HEK293 (cell line): ENCODE measurements around the gene GLB1L.

Experiments
- CTCF ChIA-PET: fragments of 350-600 bp; formaldehyde crosslinking; extraction: SDS; loops from one replicate; lab custom pipeline; 2021; ENCODE audit warnings: antibody characterized with exemption; lab: Yijun Ruan, JAX
- POLR2A ChIA-PET: fragments of 300-600 bp; formaldehyde crosslinking; extraction: SDS; loops from one replicate; lab custom pipeline; 2020; ENCODE audit warnings: antibody characterized with exemption, inconsistent platforms; lab: Yijun Ruan, JAX
- H3K27ac ChIP-seq: fragments of 200-500 bp; sonication (Bioruptor generic); 2 replicates; pipeline ENCODE4 v1.5.1; 2014; ENCODE audit warnings: low read depth, low read length, control low read depth, inconsistent platforms; ENCODE audit errors: extremely low read depth
- H3K36me3 ChIP-seq, 2 experiments: fragments of 200-500 bp in 1 of 2; sonication (Bioruptor generic) in 1 of 2; 1 replicate in 1 of 2; 2 replicates in 1 of 2; pipeline ENCODE4 v1.5.1; 2014 to 2017; ENCODE audit warnings: inconsistent platforms in 2 of 2, low read length in 2 of 2; ENCODE audit not compliant: control insufficient read depth in 2 of 2, insufficient read depth in 1 of 2
- H3K4me1 ChIP-seq: fragments of 200-500 bp; sonication (Bioruptor generic); 2 replicates; pipeline ENCODE4 v1.5.1; 2014; ENCODE audit warnings: mild to moderate bottlenecking, low read length, inconsistent platforms; ENCODE audit not compliant: control insufficient read depth, insufficient read depth
- H3K4me3 ChIP-seq: 2 replicates; pipeline ENCODE4 v1.5.1; 2011; ENCODE audit warnings: low read depth, mild to moderate bottlenecking, control low read depth, low read length, moderate library complexity
- H3K9me3 ChIP-seq: fragments of 200-500 bp; sonication (Bioruptor generic); 2 replicates; pipeline ENCODE4 v1.5.1; 2014; ENCODE audit warnings: low read depth, low read length, inconsistent platforms; ENCODE audit not compliant: control insufficient read depth, insufficient read depth
- BCL11A ChIP-seq: fragments of 450-650 bp; formaldehyde crosslinking; IDR thresholded peaks from 2 replicates; pipeline ENCODE4 v1.5.1; 2016; ENCODE audit warnings: low read depth, missing biosample characterization, missing genetic modification characterization
- GFI1B ChIP-seq: fragments of 450-650 bp; formaldehyde crosslinking; IDR thresholded peaks from 2 replicates; pipeline ENCODE4 v1.5.1; 2016; ENCODE audit warnings: missing biosample characterization, missing genetic modification characterization
- KLF16 ChIP-seq: fragments of 450-650 bp; formaldehyde crosslinking; IDR thresholded peaks from 2 replicates; pipeline ENCODE4 v1.5.1; 2017; ENCODE audit warnings: missing biosample characterization, missing genetic modification characterization
- KLF7 ChIP-seq: fragments of 450-650 bp; formaldehyde crosslinking; IDR thresholded peaks from 2 replicates; pipeline ENCODE4 v1.5.1; 2016; ENCODE audit warnings: missing biosample characterization, missing genetic modification characterization, borderline replicate concordance
- YY2 ChIP-seq: fragments of 450-650 bp; formaldehyde crosslinking; IDR thresholded peaks from 2 replicates; pipeline ENCODE4 v1.5.1; 2016; ENCODE audit warnings: missing biosample characterization, missing genetic modification characterization
- ZBTB10 ChIP-seq: fragments of 450-650 bp; formaldehyde crosslinking; IDR thresholded peaks from 2 replicates; pipeline ENCODE4 v1.5.1; 2016; ENCODE audit warnings: missing biosample characterization, missing genetic modification characterization
- ZBTB44 ChIP-seq: fragments of 450-650 bp; IDR thresholded peaks from 2 replicates; pipeline ENCODE4 v1.5.1; 2018; ENCODE audit warnings: missing biosample characterization, mild to moderate bottlenecking, missing genetic modification characterization
- ZBTB48 ChIP-seq: fragments of 450-650 bp; formaldehyde crosslinking; IDR thresholded peaks from 2 replicates; pipeline ENCODE4 v1.5.1; 2016; ENCODE audit warnings: missing biosample characterization, missing genetic modification characterization
- ZBTB49 ChIP-seq: fragments of 450-650 bp; formaldehyde crosslinking; IDR thresholded peaks from 2 replicates; pipeline ENCODE4 v1.5.1; 2016; ENCODE audit warnings: missing biosample characterization, missing genetic modification characterization, low read depth
- ZFP3 ChIP-seq: fragments of 450-650 bp; formaldehyde crosslinking; IDR thresholded peaks from 2 replicates; pipeline ENCODE4 v1.5.1; 2016; ENCODE audit warnings: low read depth, missing biosample characterization, missing genetic modification characterization
- ZFP69B ChIP-seq: fragments of 450-650 bp; formaldehyde crosslinking; IDR thresholded peaks from 2 replicates; pipeline ENCODE4 v1.5.1; 2016; ENCODE audit warnings: missing biosample characterization, missing genetic modification characterization
- ZIC2 ChIP-seq: fragments of 450-650 bp; formaldehyde crosslinking; IDR thresholded peaks from 2 replicates; pipeline ENCODE4 v1.5.1; 2016; ENCODE audit warnings: missing biosample characterization, missing genetic modification characterization
- ZNF155 ChIP-seq: fragments of 450-650 bp; formaldehyde crosslinking; IDR thresholded peaks from 2 replicates; pipeline ENCODE4 v1.5.1; 2016; ENCODE audit warnings: missing biosample characterization, missing genetic modification characterization
- ZNF169 ChIP-seq: fragments of 450-650 bp; formaldehyde crosslinking; IDR thresholded peaks from 2 replicates; pipeline ENCODE4 v1.5.1; 2016; ENCODE audit warnings: missing biosample characterization, missing genetic modification characterization
- ZNF174 ChIP-seq: fragments of 450-650 bp; formaldehyde crosslinking; IDR thresholded peaks from 2 replicates; pipeline ENCODE4 v1.5.0; 2017; ENCODE audit warnings: missing biosample characterization, mild to moderate bottlenecking, missing genetic modification characterization
- ZNF221 ChIP-seq: fragments of 450-650 bp; formaldehyde crosslinking; IDR thresholded peaks from 2 replicates; pipeline ENCODE4 v1.5.1; 2017; ENCODE audit warnings: missing biosample characterization, missing genetic modification characterization, borderline replicate concordance
- ZNF23 ChIP-seq: fragments of 450-650 bp; formaldehyde crosslinking; IDR thresholded peaks from 2 replicates; pipeline ENCODE4 v1.5.1; 2016; ENCODE audit warnings: missing biosample characterization, missing genetic modification characterization, borderline replicate concordance
- ZNF26 ChIP-seq: fragments of 450-650 bp; formaldehyde crosslinking; IDR thresholded peaks from 2 replicates; pipeline ENCODE4 v1.5.1; 2016; ENCODE audit warnings: missing biosample characterization, missing genetic modification characterization
- ZNF341 ChIP-seq: fragments of 450-650 bp; formaldehyde crosslinking; IDR thresholded peaks from 2 replicates; pipeline ENCODE4; 2016; ENCODE audit warnings: low read depth, missing biosample characterization, missing genetic modification characterization
- ZNF354C ChIP-seq: fragments of 450-650 bp; formaldehyde crosslinking; IDR thresholded peaks from 2 replicates; pipeline ENCODE4 v1.5.1; 2016; ENCODE audit warnings: missing biosample characterization, missing genetic modification characterization, low read depth, borderline replicate concordance
- ZNF37A ChIP-seq: fragments of 450-650 bp; IDR thresholded peaks from 2 replicates; pipeline ENCODE4 v1.5.1; 2018; ENCODE audit warnings: missing biosample characterization, missing genetic modification characterization
- ZNF433 ChIP-seq: fragments of 450-650 bp; formaldehyde crosslinking; IDR thresholded peaks from 2 replicates; pipeline ENCODE4 v1.5.1; 2016; ENCODE audit warnings: missing biosample characterization, missing genetic modification characterization, low read depth
- ZNF529 ChIP-seq: fragments of 450-650 bp; formaldehyde crosslinking; IDR thresholded peaks from 2 replicates; pipeline ENCODE4 v1.5.1; 2017; ENCODE audit warnings: missing genetic modification characterization, missing biosample characterization; ENCODE audit not compliant: insufficient replicate concordance
- ZNF664 ChIP-seq: fragments of 450-650 bp; formaldehyde crosslinking; IDR thresholded peaks from 2 replicates; pipeline ENCODE4 v1.5.1; 2016; ENCODE audit warnings: missing biosample characterization, missing genetic modification characterization
- ZNF701 ChIP-seq: fragments of 450-650 bp; formaldehyde crosslinking; IDR thresholded peaks from 2 replicates; pipeline ENCODE4 v1.5.1; 2016; ENCODE audit warnings: missing biosample characterization, missing genetic modification characterization
- ZNF707 ChIP-seq: fragments of 450-650 bp; formaldehyde crosslinking; IDR thresholded peaks from 2 replicates; pipeline ENCODE4 v1.5.1; 2016; ENCODE audit warnings: missing biosample characterization, missing genetic modification characterization
- ZNF76 ChIP-seq: fragments of 450-650 bp; formaldehyde crosslinking; IDR thresholded peaks from 2 replicates; pipeline ENCODE4; 2016; ENCODE audit warnings: low read depth, missing biosample characterization, missing genetic modification characterization, borderline replicate concordance
- ZNF785 ChIP-seq: fragments of 450-650 bp; formaldehyde crosslinking; IDR thresholded peaks from 2 replicates; pipeline ENCODE4 v1.5.1; 2016; ENCODE audit warnings: missing biosample characterization, missing genetic modification characterization
- ZNF792 ChIP-seq: fragments of 450-650 bp; formaldehyde crosslinking; IDR thresholded peaks from 2 replicates; pipeline ENCODE4 v1.5.1; 2016; ENCODE audit warnings: missing biosample characterization, missing genetic modification characterization

GLB1L gene

DNA sequence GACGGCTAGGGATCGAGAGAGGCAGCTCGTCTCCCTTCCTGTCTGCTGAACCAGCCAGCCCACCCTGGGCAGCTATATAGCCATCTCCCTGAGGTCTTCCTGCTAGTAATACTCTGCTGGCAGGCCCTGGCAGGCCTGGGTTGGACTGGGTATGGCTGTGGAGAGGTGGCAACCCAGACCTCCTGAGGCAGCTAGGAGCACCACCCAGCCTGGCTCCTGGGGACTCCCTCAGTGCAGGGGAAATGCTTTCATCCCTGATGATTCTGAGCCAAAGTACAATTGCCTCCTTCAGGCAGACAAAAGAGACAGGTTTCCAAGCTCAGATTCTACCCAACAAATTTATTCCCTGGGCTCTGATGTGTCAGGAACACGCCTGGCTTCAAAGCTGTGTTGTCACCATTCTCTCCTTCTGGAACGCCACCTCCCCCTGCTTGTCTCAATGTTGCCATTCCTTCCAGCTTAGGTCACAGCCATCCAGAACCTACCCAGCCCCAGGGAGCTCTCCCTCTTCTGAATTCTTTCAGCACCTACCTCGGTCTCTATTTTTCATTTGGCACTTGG is 29.2 kb upstream of the GLB1L start:
- Histone ChIP-seq H3K9me3 (no peaks in the 10 kb centered on the region), H3K4me1 (peaks cover 6% of the 10 kb centered on the region), H3K27ac (no peak overlapping the region), H3K36me3 (no peaks in the 10 kb centered on the region), H3K4me3 (no peak overlapping the region)
- ChIA-PET POLR2A (interaction anchor here (0.8 to 1.5 kb wide), 9 partner anchors 11 to 67 kb away, joined by 3 to 13 read pairs (median 5); partner anchors contain the start of genes ANKZF1, ATG9A, GLB1L and STK16), CTCF (interaction anchor here (0.6 to 15.0 kb wide), 8 partner anchors 9 to 323 kb away, joined by 3 to 297 read pairs (median 4); partner anchors contain the start of genes STK11IP and TUBA4B)
- no peak for TF ChIP-seq KLF16
- TF ChIP-seq ZNF76 (tag by site-specific recombination), result no peak
- TF ChIP-seq ZNF529 (tag by site-specific recombination), result no peak
- no peak for TF ChIP-seq ZNF37A (tag by site-specific recombination)
- TF ChIP-seq ZNF341 (tag by site-specific recombination), result peak; percentile 78
- TF ChIP-seq KLF7 (tag by site-specific recombination), result no peak
- no peak for TF ChIP-seq ZNF354C (tag by site-specific recombination)
- TF ChIP-seq ZNF174 (tag by site-specific recombination), result no peak
- 0 out of 2 replicates have a peak, but pooled peaks have one; percentile 37 for TF ChIP-seq ZBTB48 (tag by site-specific recombination)
- no peak for TF ChIP-seq ZBTB10
- no peak for TF ChIP-seq ZNF664 (tag by site-specific recombination)
- TF ChIP-seq YY2, result no peak
- TF ChIP-seq ZFP3 (tag by site-specific recombination), result no peak
- no peak for TF ChIP-seq ZNF701 (tag by site-specific recombination)
- no peak for TF ChIP-seq ZNF433
- no peak for TF ChIP-seq GFI1B (tag by site-specific recombination)
- TF ChIP-seq ZIC2 (tag by site-specific recombination), result 0 out of 2 replicates have a peak, but pooled peaks have one; percentile 6
- TF ChIP-seq ZNF26 (tag by site-specific recombination), result no peak
- TF ChIP-seq ZBTB49 (tag by site-specific recombination), result no peak
- TF ChIP-seq ZBTB44 (tag by site-specific recombination), result no peak
- no peak for TF ChIP-seq ZNF792 (tag by site-specific recombination)
- TF ChIP-seq ZNF785 (tag by site-specific recombination), result no peak
- TF ChIP-seq ZNF23 (tag by site-specific recombination), result no peak
- TF ChIP-seq ZNF707 (tag by site-specific recombination), result no peak
- TF ChIP-seq ZNF221 (tag by site-specific recombination), result no peak
- no peak for TF ChIP-seq BCL11A (tag by site-specific recombination)
- TF ChIP-seq ZFP69B (tag by site-specific recombination), result no peak
- TF ChIP-seq ZNF155 (tag by site-specific recombination), result no peak
- no peak for TF ChIP-seq ZNF169 (tag by site-specific recombination)
